ENCODE data around the gene MBD3L1. TPM values are rescaled to one million over a fixed set of nuclear protein-coding genes. Genes with fewer than 3 reads are reported as not detected.

MBD3L1 gene
- total RNA-seq, 2 experiments from 2014 or later, result not detected

GRCh38 chr19:8890260-8890659 is 58.1 kb downstream of the MBD3L1 start:
- intact Hi-C loops (cut with micrococcal nuclease), result no loop called here
- CTCF ChIA-PET, result no interaction called here
- no peak for DNase-seq
- Mint-ChIP-seq H3K9me3 (no peaks in the 10 kb centered on the region), H3K4me3 (no peak overlapping the region), H3K27ac (no peak overlapping the region), H3K4me1 (ENCODE audit: low read depth) (no peaks in the 10 kb centered on the region), H3K36me3 (no peaks in the 10 kb centered on the region), H3K27me3 (no peaks in the 10 kb centered on the region)
- POLR2A ChIA-PET, result no interaction called here

Other genes starting within 250 kb of the MBD3L1 start
- 1 to 10 TPM; 3.4 to 3.9 TPM for gene ADAMTS10, start 221.7 kb upstream of the MBD3L1 start, total RNA-seq
- not detected for gene NFILZ, start 201.7 kb upstream of the MBD3L1 start, total RNA-seq
- not detected for gene ACTL9, start 133.6 kb upstream of the MBD3L1 start, total RNA-seq
- not detected for gene OR2Z1, start 110.7 kb upstream of the MBD3L1 start, total RNA-seq
- 10 to 100 TPM; 27.3 to 30.3 TPM for gene ZNF558, start 73 bp upstream of the MBD3L1 start, total RNA-seq
- not detected for gene MUC16, start 178.0 kb downstream of the MBD3L1 start, total RNA-seq